A549 (cell line): ENCODE data around the gene LRPPRC. TPM values are rescaled to one million over a fixed set of nuclear protein-coding genes. Genes with fewer than 3 reads are reported as not detected.

Experiments
- ATAC-seq, 2 experiments: fragments of 200-7000 bp in 1 of 2; fragments of >200 bp in 1 of 2; cut with Nextera tagmentation in 1 of 2; cut with Tn5 transposase in 1 of 2; 3 replicates each; pipeline versions ENCODE4 v1.8.0 to v1.9.1; 2018 to 2020; ENCODE audit warnings: mild to moderate bottlenecking in 1 of 2, moderate library complexity in 1 of 2
- CTCF ChIA-PET: fragments of 300-600 bp; sonication (Branson Sonifier 250); formaldehyde crosslinking; extraction: SDS; loops from one replicate; lab custom pipeline; 2021; ENCODE audit warnings: antibody characterized with exemption, inconsistent platforms; lab: Yijun Ruan, JAX
- POLR2A ChIA-PET: fragments of 350-600 bp; formaldehyde crosslinking; extraction: SDS; loops from one replicate; lab custom pipeline; 2021; ENCODE audit warnings: antibody characterized with exemption, inconsistent platforms; lab: Yijun Ruan, JAX
- DNase-seq, 2 experiments: peaks; one replicate each; pipeline versions ENCODE4 v3.0.0 to v3.0.0-alpha.2; 2011 to 2016; ENCODE audit warnings: low read depth in 1 of 2, low spot score in 1 of 2
- FAIRE-seq: peaks from 2 replicates; lab custom pipeline; 2011; peaks lifted over from hg19 to GRCh38; lab: Jason Lieb, UNC
- H3K27ac ChIP-seq, 2 experiments: fragments of >200 bp; sonication (Bioruptor Twin); formaldehyde crosslinking; 3 replicates each; pipeline ENCODE4 v1.5.1; 2016 to 2017
- H3K4me1 ChIP-seq: fragments of >200 bp; sonication (Bioruptor Twin); formaldehyde crosslinking; 3 replicates; pipeline ENCODE4 v1.6.1; 2016
- H3K4me2 ChIP-seq: fragments of >200 bp; sonication (Bioruptor Twin); formaldehyde crosslinking; 3 replicates; pipeline ENCODE4 v1.6.1; 2016
- H3K4me3 ChIP-seq: fragments of >200 bp; sonication (Bioruptor Twin); formaldehyde crosslinking; 3 replicates; pipeline ENCODE4 v1.5.1; 2016
- H3K9me3 ChIP-seq: fragments of >200 bp; sonication (Bioruptor Twin); formaldehyde crosslinking; 3 replicates; pipeline ENCODE4 v1.6.1; 2016
- CEBPB ChIP-seq, 2 experiments: fragments of >200 bp in 1 of 2; sonication (Bioruptor Twin) in 1 of 2; formaldehyde crosslinking in 1 of 2; IDR thresholded peaks; 2 replicates each; pipeline ENCODE4 v1.6.1; 2012 to 2016
- EHMT2 ChIP-seq: fragments of 200-600 bp; sonication (generic); IDR thresholded peaks from 2 replicates; pipeline ENCODE4 v1.6.1; 2016; ENCODE audit warnings: antibody characterized with exemption, low read depth, mild to moderate bottlenecking, moderate library complexity
- FOSB ChIP-seq: fragments of 250-450 bp; sonication (Bioruptor Pico); IDR thresholded peaks from 2 replicates; pipeline ENCODE4 v1.5.0; 2020; ENCODE audit warnings: mild to moderate bottlenecking, moderate library complexity
- HDAC2 ChIP-seq: fragments of 200-600 bp; sonication (generic); IDR thresholded peaks from 2 replicates; pipeline ENCODE4 v1.6.1; 2016
- HOXA7 ChIP-seq: fragments of 250-450 bp; sonication (Bioruptor Pico); IDR thresholded peaks from 2 replicates; pipeline ENCODE4 v1.5.0; 2020; ENCODE audit warnings: mild to moderate bottlenecking, moderate library complexity
- JUN ChIP-seq, 2 experiments: fragments of >200 bp; sonication (Bioruptor Twin); formaldehyde crosslinking; IDR thresholded peaks; 2 replicates in 1 of 2; 3 replicates in 1 of 2; pipeline ENCODE4 v1.6.1; 2016 to 2017
- RAD21 ChIP-seq, 2 experiments: fragments of >200 bp in 1 of 2; sonication (Bioruptor Twin) in 1 of 2; formaldehyde crosslinking in 1 of 2; IDR thresholded peaks in 1 of 2; conservative IDR thresholded peaks in 1 of 2; 2 replicates in 1 of 2; 3 replicates in 1 of 2; pipeline ENCODE4 v1.6.1; 2012 to 2018; ENCODE audit warnings: inconsistent platforms in 1 of 2
- RARB ChIP-seq: fragments of 250-450 bp; sonication (Bioruptor Pico); IDR thresholded peaks from 2 replicates; pipeline ENCODE4 v1.8.0; 2021; ENCODE audit warnings: mild to moderate bottlenecking, moderate library complexity
- RCOR1 ChIP-seq: fragments of 150-350 bp; IDR thresholded peaks from 2 replicates; pipeline ENCODE4 v1.6.1; 2014; ENCODE audit warnings: antibody characterized with exemption, low read length, low read depth
- TP53 ChIP-seq: fragments of 250-450 bp; sonication (Bioruptor Pico); IDR thresholded peaks from 2 replicates; pipeline ENCODE4 v1.5.0; 2021; ENCODE audit warnings: mild to moderate bottlenecking, moderate library complexity
- ZC3H11A ChIP-seq: fragments of 450-650 bp; IDR thresholded peaks from 2 replicates; pipeline ENCODE4 v1.6.1; 2014; ENCODE audit warnings: antibody characterized with exemption, mild to moderate bottlenecking
- ZNF302 ChIP-seq: fragments of 250-450 bp; sonication (Bioruptor Pico); IDR thresholded peaks from 2 replicates; pipeline ENCODE4 v1.9.0; 2021; ENCODE audit warnings: inconsistent platforms, mild to moderate bottlenecking, moderate library complexity
- WGBS: methylation state at CpG from one replicate; pipeline ENCODE4 v1.1.6; 2017; ENCODE audit errors: missing lambda C conversion rate; 5-methylcytosine and 5-hydroxymethylcytosine counted together
- polyA plus RNA-seq, 4 experiments: library from polyadenylated mRNA; depleted of rRNA in 3 of 4; stranded (reverse); fragments of >200 nt; fragmentation: RNase III in 1 of 4; extraction: RNeasy Plus Mini Kit Qiagen cat#74134 plus additional on column Dnase treatment in 1 of 4; gene quantifications; 2 replicates in 3 of 4; 3 replicates in 1 of 4; pipeline ENCODE4 v1.2.3, GENCODE V29; 2011 to 2017
- TF ChIP-seq, protein P1 (sequence below): fragments of 150-350 bp; IDR thresholded peaks from 2 replicates; pipeline ENCODE4 v1.6.1; 2014; ENCODE audit warnings: low read depth, mild to moderate bottlenecking, low read length
- TF ChIP-seq, protein P2 (sequence below): fragments of >200 bp; sonication (Bioruptor Twin); formaldehyde crosslinking; IDR thresholded peaks from 3 replicates; pipeline ENCODE4 v1.6.1; 2016
- TF ChIP-seq, protein P3 (sequence below): IDR thresholded peaks from 2 replicates; pipeline ENCODE4 v1.6.1; 2012
- TF ChIP-seq, protein P4 (sequence below): fragments of 250-450 bp; sonication (Bioruptor Pico); IDR thresholded peaks from 2 replicates; pipeline ENCODE4 v1.5.0; 2020; ENCODE audit warnings: low read depth, mild to moderate bottlenecking, moderate library complexity
- TF ChIP-seq, protein P5 (sequence below): IDR thresholded peaks from 2 replicates; pipeline ENCODE4 v1.6.1; 2012; ENCODE audit warnings: low read depth, borderline replicate concordance
- TF ChIP-seq, protein P6 (sequence below): fragments of 250-450 bp; sonication (Bioruptor Pico); IDR thresholded peaks from 2 replicates; pipeline ENCODE4 v1.5.0; 2021; ENCODE audit warnings: mild to moderate bottlenecking, moderate library complexity, borderline replicate concordance

LRPPRC gene
- polyA plus RNA-seq, 2 of the 4 experiments (the other 2 are of a cell fraction), result 84.6 to 269 TPM

DNA sequence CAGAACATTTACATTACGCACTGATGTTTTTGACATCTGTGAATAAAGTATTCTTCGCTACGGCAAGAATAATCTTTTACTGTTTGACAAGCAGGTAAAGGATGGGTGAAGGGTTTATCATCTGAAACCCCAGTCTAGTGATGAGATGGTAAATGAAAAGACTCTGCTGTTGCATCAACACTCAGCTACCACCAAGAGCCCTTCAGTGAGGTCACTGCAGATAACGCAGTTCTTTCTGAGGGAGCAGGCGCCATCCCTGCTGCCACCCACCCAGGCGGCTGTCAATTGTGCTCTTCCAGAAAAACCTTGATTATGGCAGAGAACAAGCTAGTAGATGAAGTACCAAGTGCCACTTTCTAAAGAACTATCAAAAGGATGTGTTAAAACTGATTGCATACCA is 98.3 kb downstream of the LRPPRC start:
- no peak for TF ChIP-seq EHMT2
- TF ChIP-seq, protein P1, sequence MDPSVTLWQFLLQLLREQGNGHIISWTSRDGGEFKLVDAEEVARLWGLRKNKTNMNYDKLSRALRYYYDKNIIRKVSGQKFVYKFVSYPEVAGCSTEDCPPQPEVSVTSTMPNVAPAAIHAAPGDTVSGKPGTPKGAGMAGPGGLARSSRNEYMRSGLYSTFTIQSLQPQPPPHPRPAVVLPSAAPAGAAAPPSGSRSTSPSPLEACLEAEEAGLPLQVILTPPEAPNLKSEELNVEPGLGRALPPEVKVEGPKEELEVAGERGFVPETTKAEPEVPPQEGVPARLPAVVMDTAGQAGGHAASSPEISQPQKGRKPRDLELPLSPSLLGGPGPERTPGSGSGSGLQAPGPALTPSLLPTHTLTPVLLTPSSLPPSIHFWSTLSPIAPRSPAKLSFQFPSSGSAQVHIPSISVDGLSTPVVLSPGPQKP, result no peak
- H3K4me1 ChIP-seq, result peaks cover 28% of the 10 kb centered on the region
- H3K9me3 ChIP-seq, result no peaks in the 10 kb centered on the region
- no peak for FAIRE-seq
- DNase-seq, result no peak
- no peak overlapping the region for H3K27ac ChIP-seq
- CTCF ChIA-PET, result interaction anchor here (0.7 to 4.3 kb wide), 12 partner anchors 11 to 576 kb away, joined by 3 to 26 read pairs (median 4); no protein-coding TSS in a partner anchor
- 94% methylated on average over 6 of the region's 6 CpGs for WGBS
- H3K4me3 ChIP-seq, result no peak overlapping the region
- POLR2A ChIA-PET, result no interaction called here
- H3K4me2 ChIP-seq, result no peak overlapping the region
- ATAC-seq, result no peak

DNA sequence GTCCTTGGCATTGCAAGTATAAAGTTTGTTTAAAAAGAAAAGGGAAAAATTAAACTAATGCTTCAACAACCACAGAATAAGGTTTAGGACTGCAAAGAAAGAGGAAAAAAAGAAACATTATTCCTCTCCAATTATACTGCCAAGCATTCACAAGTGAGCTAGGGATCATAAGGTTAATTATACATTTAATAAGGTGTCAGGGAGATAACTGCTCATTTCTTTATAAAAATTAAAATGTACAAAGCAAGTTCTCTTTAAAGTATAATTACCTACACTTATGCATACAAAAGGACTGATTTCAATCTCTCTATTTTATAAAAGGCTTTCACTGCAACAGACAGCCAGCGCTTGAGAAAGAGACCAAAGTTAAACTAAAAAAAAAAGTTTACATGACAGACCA is 98.9 kb downstream of the LRPPRC start:
- TF ChIP-seq RARB, result no peak
- TF ChIP-seq, protein P1, result no peak
- TF ChIP-seq, protein P2, sequence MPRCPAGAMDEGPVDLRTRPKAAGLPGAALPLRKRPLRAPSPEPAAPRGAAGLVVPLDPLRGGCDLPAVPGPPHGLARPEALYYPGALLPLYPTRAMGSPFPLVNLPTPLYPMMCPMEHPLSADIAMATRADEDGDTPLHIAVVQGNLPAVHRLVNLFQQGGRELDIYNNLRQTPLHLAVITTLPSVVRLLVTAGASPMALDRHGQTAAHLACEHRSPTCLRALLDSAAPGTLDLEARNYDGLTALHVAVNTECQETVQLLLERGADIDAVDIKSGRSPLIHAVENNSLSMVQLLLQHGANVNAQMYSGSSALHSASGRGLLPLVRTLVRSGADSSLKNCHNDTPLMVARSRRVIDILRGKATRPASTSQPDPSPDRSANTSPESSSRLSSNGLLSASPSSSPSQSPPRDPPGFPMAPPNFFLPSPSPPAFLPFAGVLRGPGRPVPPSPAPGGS, result no peak
- TF ChIP-seq, protein P3, sequence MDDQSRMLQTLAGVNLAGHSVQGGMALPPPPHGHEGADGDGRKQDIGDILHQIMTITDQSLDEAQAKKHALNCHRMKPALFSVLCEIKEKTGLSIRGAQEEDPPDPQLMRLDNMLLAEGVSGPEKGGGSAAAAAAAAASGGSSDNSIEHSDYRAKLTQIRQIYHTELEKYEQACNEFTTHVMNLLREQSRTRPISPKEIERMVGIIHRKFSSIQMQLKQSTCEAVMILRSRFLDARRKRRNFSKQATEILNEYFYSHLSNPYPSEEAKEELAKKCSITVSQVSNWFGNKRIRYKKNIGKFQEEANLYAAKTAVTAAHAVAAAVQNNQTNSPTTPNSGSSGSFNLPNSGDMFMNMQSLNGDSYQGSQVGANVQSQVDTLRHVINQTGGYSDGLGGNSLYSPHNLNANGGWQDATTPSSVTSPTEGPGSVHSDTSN, result no peak
- no peak for TF ChIP-seq ZNF302 (CRISPR knock-in tag)
- TF ChIP-seq EHMT2, result no peak
- TF ChIP-seq, protein P4, sequence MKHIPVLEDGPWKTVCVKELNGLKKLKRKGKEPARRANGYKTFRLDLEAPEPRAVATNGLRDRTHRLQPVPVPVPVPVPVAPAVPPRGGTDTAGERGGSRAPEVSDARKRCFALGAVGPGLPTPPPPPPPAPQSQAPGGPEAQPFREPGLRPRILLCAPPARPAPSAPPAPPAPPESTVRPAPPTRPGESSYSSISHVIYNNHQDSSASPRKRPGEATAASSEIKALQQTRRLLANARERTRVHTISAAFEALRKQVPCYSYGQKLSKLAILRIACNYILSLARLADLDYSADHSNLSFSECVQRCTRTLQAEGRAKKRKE (CRISPR knock-in tag), result no peak
- TF ChIP-seq ZC3H11A, result no peak
- no peak for TF ChIP-seq JUN (IDR thresholded peaks at IDR 0.05)
- no peak for TF ChIP-seq HDAC2
- no peak for TF ChIP-seq HOXA7 (CRISPR knock-in tag)
- TF ChIP-seq CEBPB (IDR thresholded peaks at IDR 0.05), result no peak
- no peak for TF ChIP-seq RAD21 (conservative IDR thresholded peaks at IDR 0.05 in 1 of 2, IDR thresholded peaks at IDR 0.05 in 1 of 2)
- TF ChIP-seq TP53, result no peak
- TF ChIP-seq RCOR1, result no peak
- TF ChIP-seq, protein P5, sequence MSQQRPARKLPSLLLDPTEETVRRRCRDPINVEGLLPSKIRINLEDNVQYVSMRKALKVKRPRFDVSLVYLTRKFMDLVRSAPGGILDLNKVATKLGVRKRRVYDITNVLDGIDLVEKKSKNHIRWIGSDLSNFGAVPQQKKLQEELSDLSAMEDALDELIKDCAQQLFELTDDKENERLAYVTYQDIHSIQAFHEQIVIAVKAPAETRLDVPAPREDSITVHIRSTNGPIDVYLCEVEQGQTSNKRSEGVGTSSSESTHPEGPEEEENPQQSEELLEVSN, result no peak
- TF ChIP-seq, protein P6, sequence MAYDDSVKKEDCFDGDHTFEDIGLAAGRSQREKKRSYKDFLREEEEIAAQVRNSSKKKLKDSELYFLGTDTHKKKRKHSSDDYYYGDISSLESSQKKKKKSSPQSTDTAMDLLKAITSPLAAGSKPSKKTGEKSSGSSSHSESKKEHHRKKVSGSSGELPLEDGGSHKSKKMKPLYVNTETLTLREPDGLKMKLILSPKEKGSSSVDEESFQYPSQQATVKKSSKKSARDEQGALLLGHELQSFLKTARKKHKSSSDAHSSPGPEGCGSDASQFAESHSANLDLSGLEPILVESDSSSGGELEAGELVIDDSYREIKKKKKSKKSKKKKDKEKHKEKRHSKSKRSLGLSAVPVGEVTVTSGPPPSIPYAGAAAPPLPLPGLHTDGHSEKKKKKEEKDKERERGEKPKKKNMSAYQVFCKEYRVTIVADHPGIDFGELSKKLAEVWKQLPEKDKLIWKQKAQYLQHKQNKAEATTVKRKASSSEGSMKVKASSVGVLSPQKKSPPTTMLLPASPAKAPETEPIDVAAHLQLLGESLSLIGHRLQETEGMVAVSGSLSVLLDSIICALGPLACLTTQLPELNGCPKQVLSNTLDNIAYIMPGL (CRISPR knock-in tag), result no peak
- TF ChIP-seq FOSB (CRISPR knock-in tag), result no peak
- Histone ChIP-seq H3K4me2 (no peak overlapping the region), H3K27ac (no peak overlapping the region), H3K4me1 (peaks cover 28% of the 10 kb centered on the region), H3K4me3 (no peak overlapping the region), H3K9me3 (no peaks in the 10 kb centered on the region)
- ChIA-PET POLR2A (no interaction called here), CTCF (interaction anchor here (1.0 to 4.3 kb wide), 9 partner anchors 11 to 300 kb away, joined by 3 to 26 read pairs (median 4); no protein-coding TSS in a partner anchor)
- DNase-seq (no peak), FAIRE-seq (no peak), ATAC-seq (no peak)
- 97% methylated on average over 1 of the region's 1 CpG for WGBS
